ENCODE results near the gene DPM2.

The DPM2 gene

GRCh38 chr9:127937056-127937387 lies 632 bp downstream of the DPM2 start:
- DNase-seq (ENCODE audit: low read depth in 2 of 2) = no peak

GRCh38 chr9:127936347-127936852 lies 1.3 kb downstream of the DPM2 start:
- DNase-seq (ENCODE audit: low read depth in 2 of 2) = no peak

GRCh38 chr9:127935765-127936221 lies 1.9 kb downstream of the DPM2 start:
- DNase-seq (ENCODE audit: low read depth in 2 of 2) = no peak

- DNase-seq (ENCODE audit: low read depth in 2 of 2) = no peak
Observed at GRCh38 chr9:127934986-127935385, 2.7 kb downstream of the DPM2 start.

GRCh38 chr9:127934248-127934647 lies 3.4 kb downstream of the DPM2 start:
- DNase-seq (ENCODE audit: low read depth in 2 of 2) = no peak

GRCh38 chr9:127931092-127931881 lies 6.4 kb downstream of the DPM2 start:
- DNase-seq (ENCODE audit: low read depth in 2 of 2) = no peak

GRCh38 chr9:127930231-127931091 lies 7.2 kb downstream of the DPM2 start, which contains the start of gene PIP5KL1:
Gene PIP5KL1, minus strand, starts transcription at chr9:127930777. Its CDS starts 25 bp downstream, at chr9:127930752.
- peak; percentile 45 to 65 for DNase-seq (ENCODE audit: low read depth in 2 of 2)

- DNase-seq (ENCODE audit: low read depth in 2 of 2) = no peak
Observed at GRCh38 chr9:127929625-127929979, 8.1 kb downstream of the DPM2 start.

- DNase-seq (ENCODE audit: low read depth in 2 of 2) = no peak
Observed at GRCh38 chr9:127928676-127929624, 8.7 kb downstream of the DPM2 start.

GRCh38 chr9:127927988-127928675 lies 9.5 kb downstream of the DPM2 start:
- no peak for DNase-seq (ENCODE audit: low read depth in 2 of 2)

GRCh38 chr9:127927201-127927987 lies 10.3 kb downstream of the DPM2 start:
- peak; percentile 69 to 70 for DNase-seq (ENCODE audit: low read depth in 2 of 2)

- DNase-seq (ENCODE audit: low read depth in 2 of 2) = no peak
Observed at GRCh38 chr9:127926906-127927200, 10.8 kb downstream of the DPM2 start.

GRCh38 chr9:127925959-127926905 lies 11.4 kb downstream of the DPM2 start:
- no peak for DNase-seq (ENCODE audit: low read depth in 2 of 2)

- DNase-seq (ENCODE audit: low read depth in 2 of 2) = no peak
Observed at GRCh38 chr9:127924736-127925444, 12.8 kb downstream of the DPM2 start.

GRCh38 chr9:127923771-127924170 lies 13.9 kb downstream of the DPM2 start:
- DNase-seq (ENCODE audit: low read depth in 2 of 2) = no peak

- DNase-seq (ENCODE audit: low read depth in 2 of 2) = no peak
Observed at GRCh38 chr9:127923046-127923445, 14.6 kb downstream of the DPM2 start.

GRCh38 chr9:127921557-127922120 lies 16.0 kb downstream of the DPM2 start:
- DNase-seq (ENCODE audit: low read depth in 2 of 2) = peak; percentile 71 to 78

GRCh38 chr9:127920794-127921193 lies 16.9 kb downstream of the DPM2 start:
- DNase-seq (ENCODE audit: low read depth in 2 of 2) = no peak

All from stimulated activated CD4-positive, alpha-beta T cell treated with anti-CD3 and anti-CD28 coated beads, Interleukin-1b, Interleukin-23, amount 100 ng/mL, for 4 hours (primary cell).